Endodermal cell (in vitro differentiated cells): ENCODE measurements around the gene ARHGAP6. TPM values are rescaled to one million over a fixed set of nuclear protein-coding genes. Genes with fewer than 3 reads are reported as not detected.

Source experiments
- DNase-seq: peaks from one replicate; pipeline ENCODE4 v3.0.0-alpha.2; 2017
- H3K27ac ChIP-seq: 2 replicates; pipeline ENCODE4 v1.5.1; 2013; ENCODE audit warnings: mild to moderate bottlenecking, low read depth, low read length, moderate library complexity
- H3K27me3 ChIP-seq: 2 replicates; pipeline ENCODE4 v1.6.1; 2013; ENCODE audit warnings: mild to moderate bottlenecking, low read length, moderate library complexity; ENCODE audit not compliant: insufficient read depth, control insufficient read depth, poor library complexity, severe bottlenecking
- H3K36me3 ChIP-seq: 2 replicates; pipeline ENCODE4 v1.7.0; 2013; ENCODE audit warnings: mild to moderate bottlenecking, low read length, moderate library complexity; ENCODE audit not compliant: control insufficient read depth, insufficient read depth
- H3K4me1 ChIP-seq: one replicate; pipeline ENCODE4 v1.7.0; 2013; ENCODE audit warnings: low read length; ENCODE audit not compliant: control insufficient read depth, insufficient read depth
- H3K4me3 ChIP-seq: 2 replicates; pipeline ENCODE4 v1.5.1; 2013; ENCODE audit warnings: mild to moderate bottlenecking, low read length, moderate library complexity
- H3K9ac ChIP-seq: 2 replicates; pipeline ENCODE4 v1.6.1; 2013; ENCODE audit warnings: mild to moderate bottlenecking, low read length, moderate library complexity; ENCODE audit not compliant: poor library complexity, severe bottlenecking; ENCODE audit errors: extremely low read depth
- H3K9me3 ChIP-seq: 2 replicates; pipeline ENCODE4 v1.6.1; 2013; ENCODE audit warnings: mild to moderate bottlenecking, low read length, moderate library complexity; ENCODE audit not compliant: control insufficient read depth
- H3K27ac Mint-ChIP-seq: 2 replicates; pipeline ENCODE4 v1.8.0; 2020; ENCODE audit warnings: mixed read lengths
- H3K27me3 Mint-ChIP-seq: 2 replicates; pipeline ENCODE4 v1.8.0; 2021; ENCODE audit warnings: mild to moderate bottlenecking, mixed read lengths; ENCODE audit not compliant: insufficient read depth
- H3K36me3 Mint-ChIP-seq: 2 replicates; pipeline ENCODE4 v1.8.0; 2020; ENCODE audit warnings: low read depth, mixed read lengths
- H3K4me1 Mint-ChIP-seq: 2 replicates; pipeline ENCODE4 v1.8.0; 2020; ENCODE audit warnings: mixed read lengths
- H3K4me3 Mint-ChIP-seq: 2 replicates; pipeline ENCODE4 v1.8.0; 2020; ENCODE audit warnings: mild to moderate bottlenecking, moderate library complexity, mixed read lengths
- H3K9me3 Mint-ChIP-seq: 2 replicates; pipeline ENCODE4 v1.8.0; 2020; ENCODE audit warnings: mild to moderate bottlenecking, mixed read lengths
- CTCF ChIP-seq: fragments of 200-600 bp; sonication (generic); conservative IDR thresholded peaks from 2 replicates; pipeline ENCODE4 v1.5.0; 2021; ENCODE audit warnings: antibody characterized with exemption, mild to moderate bottlenecking
- WGBS, 2 experiments: methylation state at CpG; one replicate each; pipeline versions ENCODE4 v1.1.5 to v1.1.7; 2013; ENCODE audit warnings: missing lambda C conversion rate in 2 of 2, mixed read lengths in 1 of 2; ENCODE audit not compliant: insufficient coverage in 1 of 2, insufficient read length in 1 of 2; 5-methylcytosine and 5-hydroxymethylcytosine counted together
- total RNA-seq, 2 donors: library from RNA; stranded (reverse); fragmentation: NEBNext Ultra II Directional in 1 of 2; extraction: Animal tissue kit (Norgen Biotek cat#: 25700) in 1 of 2; gene quantifications; 2 replicates in 1 of 2; 3 replicates in 1 of 2; pipeline ENCODE4 v1.2.1, GENCODE V29; 2021

ARHGAP6 gene
- total RNA-seq, 2 donors from 2014 or later, result 0.48 to 0.73 TPM

GRCh38 chrX:11670316-11670715 lies 4.6 kb upstream of the ARHGAP6 start:
- Mint-ChIP-seq H3K9me3 (peaks cover 53% of the 10 kb centered on the region), H3K36me3 (no peaks in the 10 kb centered on the region)

GRCh38 chrX:11666952-11667685 lies 1.4 kb upstream of the ARHGAP6 start:
- no peak overlapping the region for H3K4me3 Mint-ChIP-seq
- no peak overlapping the region for H3K9ac ChIP-seq
- peaks cover 49% of the 10 kb centered on the region for H3K9me3 Mint-ChIP-seq
- no peaks in the 10 kb centered on the region for H3K36me3 Mint-ChIP-seq
- DNase-seq, result no peak
- no peaks in the 10 kb centered on the region for H3K9me3 ChIP-seq
- H3K27ac ChIP-seq, result no peak overlapping the region
- peaks cover 87% of the 10 kb centered on the region for H3K27me3 Mint-ChIP-seq
- no peak overlapping the region for H3K4me3 ChIP-seq
- no peaks in the 10 kb centered on the region for H3K36me3 ChIP-seq
- peaks cover 77% of the 10 kb centered on the region for H3K27me3 ChIP-seq
- H3K4me1 ChIP-seq, result no peaks in the 10 kb centered on the region
- 30% methylated on average over 12 of the region's 12 CpGs; no CpG with 5 or more reads in 1 of the 2 experiments for WGBS, 2 experiments
- TF ChIP-seq CTCF, result no peak
- no peaks in the 10 kb centered on the region for H3K4me1 Mint-ChIP-seq
- H3K27ac Mint-ChIP-seq, result no peak overlapping the region

More at GRCh38 chrX:11670316-11670715, 4.6 kb upstream of the ARHGAP6 start:
- no peak overlapping the region for H3K4me3 Mint-ChIP-seq
- no peak for TF ChIP-seq CTCF
- peaks cover 74% of the 10 kb centered on the region for H3K27me3 Mint-ChIP-seq
- no peak overlapping the region for H3K4me3 ChIP-seq
- no peaks in the 10 kb centered on the region for H3K4me1 Mint-ChIP-seq
- H3K27ac ChIP-seq, result no peak overlapping the region
- no peaks in the 10 kb centered on the region for H3K4me1 ChIP-seq
- H3K36me3 ChIP-seq, result no peaks in the 10 kb centered on the region
- no peak overlapping the region for H3K27ac Mint-ChIP-seq
- WGBS, 2 experiments, result 100% methylated on average over 1 of the region's 1 CpG; no CpG with 5 or more reads in 1 of the 2 experiments
- H3K9ac ChIP-seq, result no peak overlapping the region
- H3K27me3 ChIP-seq, result peaks cover 56% of the 10 kb centered on the region
- no peak for DNase-seq
- H3K9me3 ChIP-seq, result no peaks in the 10 kb centered on the region

- Histone ChIP-seq H3K9ac (no peak overlapping the region), H3K4me3 (peak overlapping the region; percentile 73), H3K27me3 (peaks cover 82% of the 10 kb centered on the region), H3K27ac (no peak overlapping the region), H3K36me3 (no peaks in the 10 kb centered on the region), H3K4me1 (no peaks in the 10 kb centered on the region), H3K9me3 (no peaks in the 10 kb centered on the region)
- no peak for TF ChIP-seq CTCF
- Mint-ChIP-seq H3K9me3 (peaks cover 53% of the 10 kb centered on the region), H3K27me3 (peaks cover 87% of the 10 kb centered on the region), H3K4me1 (no peaks in the 10 kb centered on the region), H3K27ac (no peak overlapping the region), H3K36me3 (no peaks in the 10 kb centered on the region), H3K4me3 (peak overlapping the region; percentile 61)
- WGBS, 2 experiments, result 0 to 1% methylated on average over 3 to 24 of the region's 24 CpGs
- DNase-seq, result peak; percentile 70
Measured at GRCh38 chrX:11666164-11666563, 444 bp upstream of the ARHGAP6 start.
